Adrenal gland (tissue), 5 donors: ENCODE results near the gene TMEM11.

Experiments
- CTCF ChIP-seq, 6 experiments: fragments of 450-650 bp in 4 of 6; fragments of 200-600 bp in 2 of 6; sonication (generic) in 1 of 6; IDR thresholded peaks; 1 replicate in 5 of 6; 2 replicates in 1 of 6; pipeline versions ENCODE4 v1.5.1 to v1.8.0; 2016 to 2021; ENCODE audit warnings: antibody characterized with exemption in 6 of 6, mild to moderate bottlenecking in 2 of 6, moderate library complexity in 1 of 6
- POLR2A ChIP-seq, 2 donors: fragments of 450-650 bp; IDR thresholded peaks; one replicate each; pipeline ENCODE4 v1.6.1; 2017; ENCODE audit warnings: antibody characterized with exemption in 2 of 2, mild to moderate bottlenecking in 2 of 2, moderate library complexity in 1 of 2
- donor health status: DM: no; HTN: no; CAD: no.

DNA sequence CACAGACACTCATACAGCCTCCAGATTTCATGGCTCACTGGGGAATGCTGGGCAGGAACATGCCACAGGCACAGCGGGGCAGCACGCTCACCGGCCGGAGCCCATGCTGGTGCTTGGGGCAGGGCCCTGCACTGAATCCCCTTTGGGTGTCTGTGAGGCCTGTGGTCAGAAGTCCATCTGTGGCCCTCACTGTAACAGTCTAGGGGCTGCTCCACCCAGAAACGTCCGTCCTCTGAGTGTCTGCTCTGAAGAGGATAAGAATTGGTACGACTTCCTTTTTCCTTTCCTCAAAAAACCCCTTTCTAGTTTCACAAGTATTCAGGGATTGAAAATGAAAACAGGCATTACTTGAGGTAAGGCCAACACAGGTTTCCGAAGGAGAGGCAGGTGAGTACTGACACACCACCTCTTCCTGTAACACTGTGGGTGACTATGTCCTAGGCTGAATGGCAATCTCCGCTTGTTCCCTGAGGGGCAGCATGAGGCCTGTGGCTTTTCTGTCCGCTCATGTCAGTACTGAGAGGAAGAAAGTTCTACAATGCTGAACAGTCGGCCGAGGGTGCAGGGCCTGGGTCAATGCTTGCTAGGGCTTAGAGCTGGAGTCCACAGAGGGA lies 42.5 kb downstream of the TMEM11 start:
- TF ChIP-seq POLR2A (IDR thresholded peaks at IDR 0.05) (no peak), CTCF (IDR thresholded peaks at IDR 0.05) (no peak)
